Astrocyte of the cerebellum (primary cell): ENCODE measurements around the gene KRTAP10-11.
"Not testable (repeated sequence)": the region's sequence is repeated elsewhere in the genome, so short reads cannot be mapped to it uniquely, and the experiment has no call there.

Experiments
- DNase-seq: peaks from one replicate; pipeline ENCODE4 v3.0.0-alpha.2; 2011; ENCODE audit warnings: low read depth
- H3K4me3 ChIP-seq: 2 replicates; pipeline ENCODE4 v1.5.1; 2011; ENCODE audit warnings: mild to moderate bottlenecking, low read depth, low read length, moderate library complexity
- CTCF ChIP-seq: IDR thresholded peaks from 2 replicates; pipeline ENCODE4 v1.5.1; 2012; ENCODE audit warnings: low read length, low read depth, moderate library complexity, mild to moderate bottlenecking; ENCODE audit errors: missing control alignments
- in situ Hi-C: cut with HindIII; loops from 2 replicates; pipeline ENCODE4 v1.10.0; 2017; ENCODE audit warnings: low sequenced_read_pairs

Gene KRTAP10-11

GRCh38 chr21:44603109-44603875 is 42.9 kb upstream of the KRTAP10-11 start:
- H3K4me3 ChIP-seq, result no peak overlapping the region
- in situ Hi-C loops, result no loop called here
- no peak for TF ChIP-seq CTCF
- DNase-seq, result no peak

- in situ Hi-C loops, result no loop called here
- DNase-seq, result no peak
- H3K4me3 ChIP-seq, result no peak overlapping the region
- no peak for TF ChIP-seq CTCF
These were observed 42.3 kb upstream of the KRTAP10-11 start for GRCh38 chr21:44603911-44604310.

GRCh38 chr21:44606495-44606894 is 39.7 kb upstream of the KRTAP10-11 start:
- no peak for TF ChIP-seq CTCF
- in situ Hi-C loops, result no loop called here
- H3K4me3 ChIP-seq, result no peak overlapping the region
- DNase-seq, result no peak

GRCh38 chr21:44609193-44609592 is 37.0 kb upstream of the KRTAP10-11 start:
- no peak overlapping the region for H3K4me3 ChIP-seq
- no peak for DNase-seq
- TF ChIP-seq CTCF, result no peak
- in situ Hi-C loops, result no loop called here

- DNase-seq, in situ Hi-C loops, H3K4me3 ChIP-seq: not testable (repeated sequence)
These were observed 35.9 kb upstream of the KRTAP10-11 start for GRCh38 chr21:44610157-44610843.

- TF ChIP-seq CTCF, result no peak
- in situ Hi-C loops, result no loop called here
- DNase-seq, result no peak
- H3K4me3 ChIP-seq, result no peak overlapping the region
These were observed 34.7 kb upstream of the KRTAP10-11 start for GRCh38 chr21:44611551-44611950.

- no peak within 1 kb of the TSS for H3K4me3 ChIP-seq
- no peak for DNase-seq
- in situ Hi-C loops, result no loop called here
- no peak for TF ChIP-seq CTCF
These were observed 34.2 kb upstream of the KRTAP10-11 start, which contains the start of gene KRTAP10-8 for GRCh38 chr21:44612029-44612486. Gene KRTAP10-8 (plus strand): TSS chr21:44612079. CDS start chr21:44612101, 22 bp downstream.
